ENCODE results near the gene RTTN. TPM values are rescaled to one million over a fixed set of nuclear protein-coding genes. Genes with fewer than 3 reads are reported as not detected.

The RTTN gene
- total RNA-seq, 2 experiments from 2014 or later: 24.2 to 28.6 TPM

- Mint-ChIP-seq H3K4me3 (no peak overlapping the region), H3K36me3 (ENCODE audit: low read depth) (peaks cover 63% of the 10 kb centered on the region), H3K4me1 (peaks cover 11% of the 10 kb centered on the region), H3K27me3 (no peaks in the 10 kb centered on the region), H3K9me3 (peaks cover 4% of the 10 kb centered on the region), H3K27ac (no peak overlapping the region)
- CTCF ChIA-PET: no interaction called here
- DNase-seq: no peak
- POLR2A ChIA-PET: no interaction called here
Observed at GRCh38 chr18:70160073-70160678, 45.3 kb downstream of the RTTN start.

- Mint-ChIP-seq H3K27me3 (no peaks in the 10 kb centered on the region), H3K27ac (no peak overlapping the region), H3K9me3 (peaks cover 4% of the 10 kb centered on the region), H3K36me3 (ENCODE audit: low read depth) (peaks cover 67% of the 10 kb centered on the region), H3K4me3 (no peak overlapping the region), H3K4me1 (peaks cover 13% of the 10 kb centered on the region)
- ChIA-PET POLR2A (no interaction called here), CTCF (no interaction called here)
- DNase-seq: no peak
Observed at GRCh38 chr18:70158992-70159717, 46.3 kb downstream of the RTTN start.

- no peaks in the 10 kb centered on the region for H3K9me3 Mint-ChIP-seq
- CTCF ChIA-PET: no interaction called here
- H3K4me1 Mint-ChIP-seq: peaks cover 16% of the 10 kb centered on the region
- H3K27ac Mint-ChIP-seq: no peak overlapping the region
- DNase-seq: no peak
- H3K4me3 Mint-ChIP-seq: no peak overlapping the region
- H3K36me3 Mint-ChIP-seq (ENCODE audit: low read depth): peaks cover 56% of the 10 kb centered on the region
- POLR2A ChIA-PET: no interaction called here
- no peaks in the 10 kb centered on the region for H3K27me3 Mint-ChIP-seq
Observed at GRCh38 chr18:70156886-70157285, 48.6 kb downstream of the RTTN start.

- Mint-ChIP-seq H3K4me3 (no peak overlapping the region), H3K27ac (no peak overlapping the region), H3K9me3 (no peaks in the 10 kb centered on the region), H3K4me1 (peaks cover 16% of the 10 kb centered on the region), H3K36me3 (ENCODE audit: low read depth) (peaks cover 36% of the 10 kb centered on the region), H3K27me3 (no peaks in the 10 kb centered on the region)
- POLR2A ChIA-PET: no interaction called here
- CTCF ChIA-PET: interaction anchor here (0.7 kb wide), 1 partner anchor 29 kb away, joined by 3 read pairs; no protein-coding TSS in a partner anchor
- no peak for DNase-seq
Observed at GRCh38 chr18:70154591-70155194, 50.8 kb downstream of the RTTN start.

- H3K27ac Mint-ChIP-seq: peak overlapping the region; percentile 0
- no peaks in the 10 kb centered on the region for H3K9me3 Mint-ChIP-seq
- peaks cover 14% of the 10 kb centered on the region for H3K4me1 Mint-ChIP-seq
- no peak for DNase-seq
- POLR2A ChIA-PET: no interaction called here
- H3K4me3 Mint-ChIP-seq: no peak overlapping the region
- peaks cover 22% of the 10 kb centered on the region for H3K36me3 Mint-ChIP-seq (ENCODE audit: low read depth)
- CTCF ChIA-PET: interaction anchor here (1.0 kb wide), 1 partner anchor 44 kb away, joined by 3 read pairs; no protein-coding TSS in a partner anchor
- H3K27me3 Mint-ChIP-seq: no peaks in the 10 kb centered on the region
Observed at GRCh38 chr18:70151614-70152013, 53.9 kb downstream of the RTTN start.

GRCh38 chr18:70149616-70150301, 55.7 kb downstream of the RTTN start:
- Mint-ChIP-seq H3K27ac (no peak overlapping the region), H3K4me3 (no peak overlapping the region), H3K9me3 (no peaks in the 10 kb centered on the region), H3K36me3 (ENCODE audit: low read depth) (peaks cover 26% of the 10 kb centered on the region), H3K4me1 (peaks cover 13% of the 10 kb centered on the region), H3K27me3 (no peaks in the 10 kb centered on the region)
- CTCF ChIA-PET: interaction anchor here (0.6 kb wide), 1 partner anchor 39 kb away, joined by 3 read pairs; no protein-coding TSS in a partner anchor
- POLR2A ChIA-PET: no interaction called here
- DNase-seq: no peak

- Mint-ChIP-seq H3K27me3 (no peaks in the 10 kb centered on the region), H3K4me3 (no peak overlapping the region), H3K36me3 (ENCODE audit: low read depth) (peaks cover 26% of the 10 kb centered on the region), H3K9me3 (no peaks in the 10 kb centered on the region), H3K4me1 (peaks cover 13% of the 10 kb centered on the region), H3K27ac (no peak overlapping the region)
- DNase-seq: no peak
- ChIA-PET CTCF (interaction anchor here (0.6 kb wide), 1 partner anchor 39 kb away, joined by 3 read pairs; no protein-coding TSS in a partner anchor), POLR2A (no interaction called here)
Observed at GRCh38 chr18:70149156-70149555, 56.3 kb downstream of the RTTN start.

GRCh38 chr18:70148039-70148938, 57.2 kb downstream of the RTTN start:
- ChIA-PET POLR2A (no interaction called here), CTCF (no interaction called here)
- peaks cover 30% of the 10 kb centered on the region for H3K36me3 Mint-ChIP-seq (ENCODE audit: low read depth)
- H3K27me3 Mint-ChIP-seq: no peaks in the 10 kb centered on the region
- peaks cover 13% of the 10 kb centered on the region for H3K4me1 Mint-ChIP-seq
- peaks cover under 1% of the 10 kb centered on the region for H3K9me3 Mint-ChIP-seq
- H3K27ac Mint-ChIP-seq: no peak overlapping the region
- H3K4me3 Mint-ChIP-seq: no peak overlapping the region
- no peak for DNase-seq

- H3K27ac Mint-ChIP-seq: no peak overlapping the region
- no peaks in the 10 kb centered on the region for H3K27me3 Mint-ChIP-seq
- peaks cover 41% of the 10 kb centered on the region for H3K36me3 Mint-ChIP-seq (ENCODE audit: low read depth)
- peaks cover 4% of the 10 kb centered on the region for H3K4me1 Mint-ChIP-seq
- peaks cover 4% of the 10 kb centered on the region for H3K9me3 Mint-ChIP-seq
- CTCF ChIA-PET: no interaction called here
- no peak for DNase-seq
- POLR2A ChIA-PET: no interaction called here
- H3K4me3 Mint-ChIP-seq: no peak overlapping the region
Observed at GRCh38 chr18:70146174-70146573, 59.3 kb downstream of the RTTN start.

GRCh38 chr18:70142001-70142400, 63.5 kb downstream of the RTTN start:
- H3K4me3 Mint-ChIP-seq: no peak overlapping the region
- H3K27ac Mint-ChIP-seq: no peak overlapping the region
- no peaks in the 10 kb centered on the region for H3K4me1 Mint-ChIP-seq
- POLR2A ChIA-PET: no interaction called here
- H3K36me3 Mint-ChIP-seq (ENCODE audit: low read depth): peaks cover 37% of the 10 kb centered on the region
- peaks cover 4% of the 10 kb centered on the region for H3K9me3 Mint-ChIP-seq
- CTCF ChIA-PET: interaction anchor here (0.7 kb wide), 1 partner anchor 1049 kb away, joined by 3 read pairs; no protein-coding TSS in a partner anchor
- DNase-seq: no peak
- no peaks in the 10 kb centered on the region for H3K27me3 Mint-ChIP-seq

GRCh38 chr18:70139138-70139537, 66.3 kb downstream of the RTTN start:
- no peak for DNase-seq
- H3K27me3 Mint-ChIP-seq: no peaks in the 10 kb centered on the region
- H3K27ac Mint-ChIP-seq: no peak overlapping the region
- H3K4me3 Mint-ChIP-seq: no peak overlapping the region
- ChIA-PET POLR2A (no interaction called here), CTCF (no interaction called here)
- H3K36me3 Mint-ChIP-seq (ENCODE audit: low read depth): peaks cover 24% of the 10 kb centered on the region
- no peaks in the 10 kb centered on the region for H3K4me1 Mint-ChIP-seq
- H3K9me3 Mint-ChIP-seq: peaks cover 4% of the 10 kb centered on the region

- ChIA-PET POLR2A (no interaction called here), CTCF (no interaction called here)
- DNase-seq: no peak
- Mint-ChIP-seq H3K4me3 (no peak overlapping the region), H3K27me3 (no peaks in the 10 kb centered on the region), H3K4me1 (no peaks in the 10 kb centered on the region), H3K36me3 (ENCODE audit: low read depth) (peaks cover 11% of the 10 kb centered on the region), H3K27ac (no peak overlapping the region), H3K9me3 (no peaks in the 10 kb centered on the region)
Observed at GRCh38 chr18:70135604-70136003, 69.9 kb downstream of the RTTN start.
